Hypothalamus (tissue), 51 donors: ENCODE measurements around the gene CTDSPL.

Experiments used
- DNase-seq, 51 donors: peaks; one replicate each; lab custom pipeline; 2025; lab: John Stamatoyannopoulos, UW

CTDSPL gene

GRCh38 chr3:37852771-37853170 lies 8.9 kb upstream of the CTDSPL start:
- no peak for DNase-seq

GRCh38 chr3:37853691-37854413 lies 7.8 kb upstream of the CTDSPL start:
- DNase-seq, result no peak

DNA sequence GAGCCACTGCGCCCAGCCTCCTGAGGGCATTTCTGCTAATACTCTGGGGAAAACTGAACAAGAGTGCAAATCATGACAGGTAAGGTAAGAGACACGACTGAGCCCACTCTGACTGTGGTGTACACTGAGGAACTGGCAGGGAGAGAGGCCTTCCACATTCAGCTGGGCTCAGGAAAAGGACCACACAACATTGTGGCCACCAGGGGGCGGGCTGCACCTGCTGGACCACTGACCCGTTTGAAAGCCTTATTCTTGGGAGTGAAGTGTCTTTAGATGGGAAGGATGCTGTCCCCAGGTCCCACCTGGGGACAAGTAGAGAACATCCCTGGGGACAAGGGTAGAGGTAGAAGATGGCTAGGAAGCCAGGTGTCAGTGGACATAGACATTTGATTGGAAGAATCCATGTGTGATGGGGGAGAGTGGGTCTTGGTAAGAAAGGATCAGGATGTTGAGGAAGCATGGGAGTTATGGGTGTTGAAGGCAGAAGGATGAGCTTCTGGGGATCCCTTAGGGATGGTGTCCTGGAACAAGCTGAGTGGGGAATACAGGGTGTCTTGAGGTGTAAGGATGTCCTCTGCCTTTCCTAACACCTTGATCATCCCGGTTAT lies 6.2 kb upstream of the CTDSPL start:
- peak in 50 of 51 donors; percentile 24 to 92 (median 64) for DNase-seq

GRCh38 chr3:37856381-37856780 lies 5.3 kb upstream of the CTDSPL start:
- peak in 3 of 51 donors; percentile 6 to 16 (median 8) for DNase-seq

DNA sequence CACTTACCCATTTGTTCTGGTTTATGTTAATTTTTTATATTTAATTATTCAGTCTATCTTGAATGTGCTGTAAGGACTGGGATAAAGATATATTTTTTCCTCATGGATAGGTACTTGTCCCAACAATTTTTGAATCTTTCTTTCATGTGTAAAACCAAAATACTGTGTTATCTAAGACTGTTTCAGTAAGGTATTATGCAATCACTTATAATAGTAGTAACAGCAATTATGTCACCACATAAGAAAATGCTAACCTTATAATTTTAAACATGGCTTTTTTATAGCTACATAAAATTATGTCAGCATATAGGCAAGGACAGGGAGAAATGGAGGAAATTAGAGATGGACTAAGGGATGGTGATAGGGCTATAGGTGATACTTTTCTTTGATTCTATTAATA lies 2.9 kb upstream of the CTDSPL start:
- DNase-seq, result no peak

DNA sequence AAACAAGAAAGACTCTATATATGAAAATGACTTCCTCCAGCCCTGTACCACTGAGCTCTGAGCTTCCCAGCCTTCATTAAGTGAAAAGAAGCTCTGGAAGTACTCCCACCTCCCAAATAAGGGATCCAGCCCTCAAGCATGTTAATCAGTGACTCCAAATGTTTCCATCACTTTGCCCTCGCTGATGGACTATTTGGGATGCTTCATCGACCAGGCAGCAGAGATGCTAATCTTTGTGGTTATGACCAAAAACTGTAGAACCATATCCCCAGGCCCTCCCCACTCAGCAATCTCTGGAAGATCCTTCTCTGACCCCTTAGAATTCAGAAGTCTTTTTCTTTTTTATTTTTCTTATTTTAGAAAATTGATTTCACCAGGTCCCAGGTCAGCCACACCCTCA lies 2.3 kb upstream of the CTDSPL start:
- no peak for DNase-seq

DNA sequence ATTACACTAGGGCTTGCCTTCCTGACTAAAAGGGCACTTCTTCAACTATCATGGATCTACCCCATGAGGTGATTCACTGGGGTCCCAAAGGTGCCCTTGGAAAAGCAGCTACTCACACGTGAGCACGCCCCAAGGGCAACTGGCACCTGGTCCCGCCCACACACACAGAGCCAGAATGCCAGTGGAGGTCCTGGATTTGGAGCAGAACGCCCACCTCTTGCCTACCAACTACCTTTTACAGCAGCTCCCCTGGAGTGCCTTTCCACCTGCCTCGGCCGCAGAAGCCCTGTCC lies 1.8 kb upstream of the CTDSPL start:
- DNase-seq, result no peak

GRCh38 chr3:37862219-37862902 lies 681 bp downstream of the CTDSPL start:
- DNase-seq, result peak in 23 of 51 donors; percentile 11 to 82 (median 36)

DNA sequence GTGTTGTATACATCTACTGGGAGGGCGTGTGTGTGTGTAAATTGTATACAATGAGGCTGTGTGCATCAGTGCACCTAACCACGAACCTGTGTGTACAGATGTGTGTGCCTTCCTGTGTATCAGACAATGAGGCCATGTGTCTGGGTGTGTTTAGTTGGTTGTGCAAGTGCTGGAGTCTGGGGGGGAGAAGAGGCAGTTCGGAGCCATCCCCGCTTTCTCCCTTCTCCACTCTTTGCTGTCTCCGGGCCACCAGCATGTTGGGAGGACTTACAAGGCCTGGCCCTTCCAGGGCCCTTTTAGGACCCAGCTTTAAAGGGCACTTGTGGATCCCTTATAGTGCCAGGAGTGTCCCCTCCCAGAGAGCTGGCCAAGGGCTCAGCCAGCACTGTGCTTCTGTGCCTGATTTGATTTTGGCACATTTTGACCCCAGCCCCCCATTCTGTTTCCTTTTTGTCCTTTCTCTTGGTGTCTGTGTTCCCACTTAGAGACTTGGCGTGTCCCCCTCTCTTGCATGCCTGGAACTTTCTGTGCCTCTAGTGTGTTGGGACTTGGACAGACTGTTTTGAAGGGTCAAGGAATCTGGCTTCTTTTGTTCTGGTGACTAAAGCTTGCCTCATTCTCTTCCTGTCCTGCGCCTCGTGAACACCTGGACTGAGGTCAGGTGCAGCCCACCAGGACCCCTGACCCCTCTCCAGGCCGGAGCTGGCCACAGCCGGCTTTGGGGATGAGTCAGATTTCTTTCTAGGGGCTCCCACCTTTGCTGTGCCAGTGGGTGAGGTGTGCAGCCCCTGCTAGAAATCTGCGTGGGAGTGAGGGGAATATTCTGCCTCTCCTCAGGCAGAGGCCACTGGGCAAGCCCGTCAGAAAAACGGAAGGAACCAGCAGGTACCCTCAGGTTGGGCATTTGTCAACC lies 1.5 kb downstream of the CTDSPL start:
- DNase-seq, result peak in 18 of 51 donors; percentile 14 to 82 (median 50)

GRCh38 chr3:37863949-37864822 lies 2.5 kb downstream of the CTDSPL start:
- peak in 3 of 51 donors; percentile 16 to 28 (median 26) for DNase-seq

- DNase-seq, result no peak
Observed at GRCh38 chr3:37864904-37865303, 3.2 kb downstream of the CTDSPL start.

DNA sequence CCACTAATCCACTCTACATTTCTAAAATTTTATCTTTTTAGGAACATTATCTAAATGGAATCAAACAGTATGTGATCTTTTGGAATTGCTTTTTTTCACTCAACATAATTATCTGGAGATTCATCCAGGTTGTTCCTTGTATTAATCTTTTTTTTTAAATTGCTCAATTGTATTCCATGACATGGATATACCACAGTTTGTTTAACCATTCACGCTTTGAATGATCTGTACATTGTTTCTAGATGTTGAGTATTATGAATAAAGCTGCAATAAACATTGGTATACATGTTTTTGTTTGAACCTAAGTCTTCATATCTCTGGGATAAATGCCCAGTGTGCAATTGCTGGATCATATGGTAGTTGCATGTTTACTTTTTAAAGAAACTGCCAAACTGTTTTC lies 5.5 kb downstream of the CTDSPL start:
- DNase-seq, result no peak

GRCh38 chr3:37871858-37872257 lies 10.2 kb downstream of the CTDSPL start:
- no peak for DNase-seq

- no peak for DNase-seq
Observed at GRCh38 chr3:37872413-37873160, 10.9 kb downstream of the CTDSPL start.

DNA sequence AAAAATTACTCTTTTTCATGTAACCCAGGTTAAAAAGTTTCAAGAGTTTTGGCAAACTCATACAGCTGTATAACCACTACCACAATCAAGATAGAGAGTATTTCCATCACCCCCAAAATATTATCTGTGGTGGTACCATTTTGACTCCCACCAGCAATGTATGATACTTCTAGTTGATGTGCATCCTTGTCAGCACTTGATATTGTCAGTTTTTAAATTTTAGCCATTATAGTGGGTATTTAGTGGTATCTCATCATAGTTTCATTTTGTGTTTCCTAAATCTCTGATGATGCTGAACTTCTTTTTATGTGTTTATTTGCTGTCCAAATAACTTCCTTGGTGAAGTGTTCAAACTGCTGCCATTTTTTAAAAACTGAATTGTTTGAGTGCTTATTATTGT lies 14.6 kb downstream of the CTDSPL start:
- DNase-seq, result no peak

DNA sequence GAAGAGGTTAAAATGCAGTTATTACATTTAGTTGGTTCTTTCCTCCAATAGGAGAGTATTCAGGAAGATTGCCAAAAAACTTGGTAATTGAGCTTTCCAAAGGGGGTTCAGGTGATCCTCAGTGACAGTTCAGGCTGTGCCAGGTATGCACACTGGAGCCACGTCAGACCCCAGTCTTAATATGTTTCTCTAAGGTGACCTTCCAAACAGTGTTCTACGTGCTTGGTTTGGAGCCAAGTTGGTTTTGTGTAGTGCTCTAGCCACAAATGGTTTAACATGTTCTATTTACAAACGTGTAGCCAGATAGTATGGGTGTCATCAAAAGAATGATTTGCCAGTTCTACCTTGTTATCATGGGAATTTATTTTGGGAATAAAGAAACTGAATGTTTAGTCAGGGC lies 21.0 kb downstream of the CTDSPL start:
- no peak for DNase-seq

DNA sequence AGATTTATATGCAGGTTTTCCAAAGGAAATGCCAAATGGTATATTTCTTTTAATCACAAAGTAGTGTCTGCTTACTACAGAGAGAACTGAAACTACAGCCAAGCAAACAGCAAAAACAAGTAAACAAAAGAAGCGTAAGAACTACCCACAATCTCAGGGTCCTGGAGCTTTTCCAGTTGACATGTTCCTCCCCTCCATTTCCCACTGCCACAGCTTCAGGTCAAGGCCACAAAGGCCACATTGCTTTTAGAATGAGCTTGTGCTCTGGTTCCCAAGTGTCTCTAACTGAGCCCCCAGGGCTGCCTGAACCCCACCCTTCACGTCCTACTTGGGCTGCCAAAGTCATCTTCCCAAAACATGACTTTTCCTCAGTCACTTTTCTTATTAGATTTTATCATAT lies 24.1 kb downstream of the CTDSPL start:
- no peak for DNase-seq

DNA sequence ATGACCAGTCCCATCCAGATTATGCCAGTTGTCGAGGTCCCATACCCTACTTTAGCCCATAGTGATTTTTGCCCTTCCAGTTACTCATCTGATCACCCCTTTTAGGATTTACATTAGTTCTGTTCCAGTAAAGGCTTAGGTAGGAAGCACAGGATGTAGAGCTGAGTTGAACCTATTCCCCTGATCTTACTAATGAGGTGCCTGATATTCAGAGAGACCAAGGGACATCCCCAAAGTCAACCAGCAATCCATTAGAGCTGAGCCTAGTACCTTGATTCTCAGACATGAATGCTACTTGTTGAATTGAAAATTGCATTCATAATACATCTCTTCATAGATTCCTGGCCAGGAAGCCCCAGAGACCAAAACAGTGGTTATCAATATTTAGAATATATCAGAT lies 24.7 kb downstream of the CTDSPL start:
- no peak for DNase-seq

DNA sequence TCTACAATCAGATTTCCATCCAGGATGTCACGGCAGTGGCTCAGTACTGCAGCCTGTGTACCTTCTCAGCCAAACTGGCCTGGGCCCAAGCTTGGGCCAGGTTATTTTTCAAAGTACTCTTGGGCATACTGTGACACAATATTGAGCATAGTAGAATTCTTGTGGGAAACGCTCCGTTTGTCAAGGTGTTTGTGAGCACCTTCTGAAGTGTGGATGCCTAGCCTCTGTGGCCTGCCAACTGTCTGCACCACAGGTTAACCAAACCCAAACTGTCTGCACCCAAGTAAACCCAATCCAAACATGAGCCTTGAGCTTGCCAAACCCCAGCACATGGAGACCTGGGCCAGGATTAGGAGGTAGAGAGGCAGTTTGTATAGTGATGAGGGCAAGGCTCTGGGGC lies 25.4 kb downstream of the CTDSPL start:
- DNase-seq, result no peak
